SW480 (cell line): ENCODE data around the gene EFHD2.
"Not testable (repeated sequence)": the region's sequence is repeated elsewhere in the genome, so short reads cannot be mapped to it uniquely, and the experiment has no call there.

Source experiments
- DNase-seq: peaks from one replicate; pipeline ENCODE4 v3.0.0-alpha.2; 2016; ENCODE audit warnings: low spot score

EFHD2 gene

DNA sequence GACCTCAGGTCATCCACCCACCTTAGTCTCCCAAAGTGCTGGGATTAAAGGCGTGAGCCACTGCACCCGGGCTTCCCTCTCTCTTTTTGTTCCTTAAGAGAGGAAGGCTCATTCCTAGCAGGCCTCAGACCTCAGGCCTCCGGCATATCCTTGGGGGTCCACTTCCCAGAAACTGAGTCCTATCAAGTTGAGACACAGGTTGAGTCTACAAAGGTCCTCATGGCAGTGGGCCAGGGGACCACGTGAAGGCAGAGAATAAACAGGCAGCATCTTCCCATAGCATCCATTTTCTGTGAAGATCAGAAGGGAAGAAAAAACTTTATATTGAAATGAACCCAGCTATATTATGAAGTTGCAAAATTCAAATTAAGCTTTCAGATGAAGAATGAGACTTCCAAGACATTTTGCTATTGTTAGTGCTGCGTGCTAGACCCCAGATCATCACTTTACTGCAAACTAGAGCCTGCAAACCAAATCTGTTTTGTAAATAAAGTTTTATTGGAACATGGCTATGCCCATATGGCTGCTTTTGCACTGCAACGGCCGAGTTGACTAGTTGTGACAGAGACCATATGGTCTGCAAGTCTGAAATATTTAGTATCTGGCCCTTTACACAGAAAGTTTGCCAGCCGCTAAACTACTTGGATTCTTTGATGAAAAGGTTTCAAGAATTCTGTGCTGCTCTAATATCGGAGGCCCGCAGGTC, 43.3 kb downstream of the EFHD2 start:
- no peak for DNase-seq

DNA sequence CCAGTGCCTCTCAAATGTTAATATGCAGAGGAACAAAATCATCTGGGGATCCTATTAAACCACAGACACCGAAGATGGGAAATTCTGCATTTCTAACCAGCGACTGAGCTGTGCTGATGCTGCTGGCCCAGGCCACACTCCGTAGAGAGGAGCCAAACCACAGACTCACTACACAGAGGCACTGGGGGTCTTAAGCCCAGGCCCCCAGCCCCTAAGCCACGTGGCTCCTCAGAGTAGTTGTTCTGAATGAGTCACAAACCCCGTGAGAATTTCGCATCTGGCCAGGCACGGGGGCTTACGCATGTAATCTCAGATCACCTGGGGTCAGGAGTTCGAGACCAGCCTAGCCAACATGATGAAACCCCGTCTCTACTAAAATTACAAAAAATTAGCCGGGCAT, 44.0 kb downstream of the EFHD2 start:
- DNase-seq, result no peak

- no peak for DNase-seq
Measured at GRCh38 chr1:15454256-15454655, 44.6 kb downstream of the EFHD2 start.

DNA sequence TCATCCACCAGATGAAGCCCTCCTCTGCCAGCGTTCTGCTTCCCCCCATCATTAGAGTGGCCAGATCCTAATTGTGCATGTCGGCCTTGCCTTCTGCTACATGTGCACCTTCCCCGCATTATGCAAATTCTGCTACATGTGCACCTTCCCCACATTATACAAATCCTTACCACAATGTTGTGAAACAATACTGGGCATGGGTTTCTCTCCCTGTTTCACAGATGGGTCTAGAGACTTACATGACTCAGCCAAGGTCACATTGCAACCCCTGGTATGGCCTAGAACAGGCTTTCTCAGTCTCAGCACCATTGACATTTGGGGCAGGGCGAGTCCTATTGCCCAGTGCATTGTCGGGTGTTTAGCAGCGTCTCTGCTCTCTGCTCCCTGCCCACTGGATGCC, 45.8 kb downstream of the EFHD2 start:
- no peak for DNase-seq

DNA sequence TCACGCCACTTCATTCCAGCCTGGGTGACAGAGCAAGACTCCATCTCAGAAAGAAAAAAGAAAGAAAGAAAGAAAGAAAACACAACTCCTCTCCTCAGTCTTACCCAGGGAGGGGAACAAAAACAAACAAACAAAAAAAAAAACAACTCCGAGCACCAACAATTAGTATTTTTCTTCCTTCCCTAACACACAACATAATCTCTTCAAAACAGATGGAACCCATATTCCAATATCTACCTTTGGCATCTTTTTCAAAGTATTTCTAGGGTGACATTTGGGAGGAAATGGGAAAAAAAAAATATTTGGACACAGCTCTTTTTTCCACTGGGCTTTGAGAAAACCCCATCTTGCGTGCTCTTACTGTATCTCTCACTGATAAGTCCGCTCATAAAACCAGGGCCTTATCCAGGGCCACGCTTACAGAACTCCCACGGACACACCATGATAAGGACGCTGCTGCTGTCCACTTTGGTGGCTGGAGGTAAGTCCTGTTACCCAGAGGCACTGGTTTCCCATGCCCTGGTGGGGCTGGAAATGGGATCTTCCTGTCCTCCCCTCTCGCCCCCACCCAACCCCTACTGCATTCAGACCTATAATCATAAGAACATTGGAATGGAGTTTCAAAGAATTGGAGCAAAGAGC, 46.7 kb downstream of the EFHD2 start, which contains the start of gene CELA2A:
TSS of gene CELA2A (plus strand) at position 420 of the 642 bp plus-strand sequence. CDS start at position 442, 22 bp downstream.
- no peak for DNase-seq

- DNase-seq, result no peak
Measured at GRCh38 chr1:15457585-15457984, 47.9 kb downstream of the EFHD2 start.

- not testable (repeated sequence) for DNase-seq
Measured at GRCh38 chr1:15458388-15458787, 48.7 kb downstream of the EFHD2 start.

DNA sequence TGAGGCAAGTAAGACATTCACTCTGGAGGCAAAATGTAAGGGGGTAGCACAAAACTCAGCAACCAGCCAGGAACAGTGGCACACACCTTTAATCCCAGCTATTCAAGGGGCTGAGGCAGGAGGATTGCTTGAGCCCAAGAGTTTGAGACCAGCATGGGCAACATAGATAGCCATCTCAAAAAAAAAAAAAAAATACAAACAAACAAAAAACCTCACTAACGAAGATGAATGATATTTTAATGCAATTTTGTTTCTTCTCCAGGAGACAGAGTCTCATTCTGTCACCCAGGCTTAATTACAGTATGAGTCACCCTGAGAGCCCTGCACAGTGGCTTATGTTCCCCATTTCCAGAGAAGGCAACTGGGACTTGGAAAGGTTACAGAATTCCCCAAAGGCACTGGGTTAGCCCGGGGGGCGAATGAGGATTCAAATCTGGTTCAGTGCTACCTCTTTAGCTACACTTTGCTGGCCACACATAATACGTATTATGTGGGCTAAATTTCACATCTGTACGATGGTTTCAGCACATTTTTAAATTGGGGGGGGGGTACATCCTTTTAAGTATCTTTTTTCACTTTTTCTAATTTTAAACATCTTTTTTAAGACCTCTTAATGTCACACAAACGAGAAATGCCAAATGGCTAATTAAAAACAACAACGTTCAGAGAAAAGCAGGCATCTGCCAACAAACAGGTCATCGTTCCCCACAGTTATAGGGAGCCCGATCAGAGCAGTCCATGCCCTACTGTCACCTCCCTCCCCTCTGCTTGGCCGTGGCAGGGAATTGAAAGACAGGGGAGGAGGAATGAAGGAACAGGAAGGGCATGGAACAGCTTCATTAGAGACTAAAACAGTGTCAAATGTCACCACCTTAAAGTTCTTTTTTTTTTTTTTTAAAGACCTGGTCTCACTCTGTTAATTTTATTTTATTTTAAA, 50.4 kb downstream of the EFHD2 start:
- peak; percentile 50 for DNase-seq

- DNase-seq, result no peak
Measured at GRCh38 chr1:15460708-15461095, 51.0 kb downstream of the EFHD2 start.

GRCh38 chr1:15463064-15463800, 53.5 kb downstream of the EFHD2 start:
- DNase-seq, result peak; percentile 12

GRCh38 chr1:15463926-15464322, 54.2 kb downstream of the EFHD2 start:
- not testable (repeated sequence) for DNase-seq

DNA sequence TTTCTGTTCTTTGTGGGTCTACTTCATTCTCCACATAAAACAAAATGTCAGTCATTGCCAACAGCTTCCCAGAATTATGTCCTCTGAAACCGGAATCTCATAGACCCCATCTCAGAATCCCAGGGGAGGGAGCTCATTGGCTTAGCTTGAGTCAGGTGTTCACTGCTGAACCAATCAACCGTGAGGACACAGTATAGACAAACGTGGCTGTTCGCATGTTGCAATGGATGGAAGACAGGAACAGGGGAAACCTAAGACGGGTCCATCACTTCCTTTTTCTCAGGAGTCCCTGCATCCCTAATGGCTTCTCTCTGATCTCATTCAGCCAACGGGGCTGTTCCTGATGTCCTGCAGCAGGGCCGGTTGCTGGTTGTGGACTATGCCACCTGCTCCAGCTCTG, 56.0 kb downstream of the EFHD2 start:
- no peak for DNase-seq

GRCh38 chr1:15466955-15467625, 57.4 kb downstream of the EFHD2 start:
- not testable (repeated sequence) for DNase-seq

DNA sequence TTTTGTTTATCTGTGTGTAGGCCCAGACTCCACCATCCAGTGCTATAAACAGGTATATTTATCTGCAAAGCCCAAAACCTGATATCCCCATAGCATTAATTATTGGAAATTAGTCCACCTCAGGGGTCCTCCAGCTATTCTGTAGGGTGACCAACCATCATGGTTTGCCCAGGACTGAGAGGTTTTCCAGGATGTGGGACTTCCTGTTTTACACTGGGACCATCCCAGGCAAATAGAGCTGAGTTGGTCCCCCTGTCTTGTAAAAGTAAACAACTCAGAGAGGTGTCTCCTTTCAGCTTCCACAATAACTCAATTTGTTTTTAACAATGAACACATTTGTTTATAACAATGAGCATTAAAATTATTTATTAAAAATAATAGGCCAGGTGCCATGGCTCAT, 58.5 kb downstream of the EFHD2 start:
- DNase-seq, result no peak

- DNase-seq, result no peak
Measured at GRCh38 chr1:15469361-15469760, 59.7 kb downstream of the EFHD2 start.

DNA sequence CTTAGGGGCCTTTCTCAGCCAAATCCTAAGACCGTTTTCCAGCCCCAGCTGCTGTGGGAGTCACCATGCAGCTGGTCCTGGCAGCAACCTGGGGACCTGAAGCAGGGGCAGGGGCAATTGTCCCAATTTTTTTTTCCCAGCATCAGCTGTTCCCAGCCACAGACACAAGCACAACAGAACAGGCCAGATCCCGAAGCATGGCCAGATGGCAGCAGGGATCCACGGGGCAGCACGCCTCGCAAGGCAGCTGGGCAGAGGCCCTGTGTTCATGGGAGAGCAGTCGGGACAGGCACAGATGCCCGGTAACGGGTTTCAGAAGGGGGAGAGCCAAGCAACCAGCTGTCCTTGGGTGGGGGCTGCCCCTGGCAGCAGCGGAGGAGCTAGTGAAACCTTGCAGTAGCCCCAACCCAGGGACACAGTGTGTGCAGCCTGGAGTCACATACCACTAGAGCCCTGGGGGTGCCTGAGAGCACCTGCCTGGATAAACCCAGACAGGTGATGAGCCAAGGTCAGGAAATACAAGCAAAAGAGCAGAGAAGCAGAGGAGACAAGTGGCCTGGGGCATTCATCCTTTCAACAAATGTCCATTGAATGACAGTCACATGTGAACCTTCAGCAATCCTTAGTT, 60.2 kb downstream of the EFHD2 start:
- DNase-seq, result not testable (repeated sequence)

DNA sequence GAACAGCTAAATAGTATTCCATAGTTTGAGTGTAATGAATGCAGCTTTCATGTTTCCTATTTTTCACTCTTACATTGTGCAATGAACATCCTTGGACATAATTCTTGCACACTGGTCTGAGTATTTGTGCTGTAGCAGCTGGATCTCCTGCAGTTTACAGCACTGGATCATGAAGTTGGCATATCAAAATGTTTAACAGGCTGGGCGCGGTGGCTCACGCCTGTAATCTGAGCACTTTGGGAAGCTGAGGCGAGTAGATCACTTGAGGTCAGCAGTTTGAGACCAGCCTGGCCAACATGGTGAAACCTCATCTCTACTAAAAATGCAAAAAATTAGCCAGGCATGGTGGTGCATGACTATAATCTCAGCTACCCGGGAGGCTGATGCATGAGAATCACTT, 61.4 kb downstream of the EFHD2 start:
- DNase-seq, result not testable (repeated sequence)

- not testable (repeated sequence) for DNase-seq
Measured at GRCh38 chr1:15471723-15472122, 62.0 kb downstream of the EFHD2 start.

DNA sequence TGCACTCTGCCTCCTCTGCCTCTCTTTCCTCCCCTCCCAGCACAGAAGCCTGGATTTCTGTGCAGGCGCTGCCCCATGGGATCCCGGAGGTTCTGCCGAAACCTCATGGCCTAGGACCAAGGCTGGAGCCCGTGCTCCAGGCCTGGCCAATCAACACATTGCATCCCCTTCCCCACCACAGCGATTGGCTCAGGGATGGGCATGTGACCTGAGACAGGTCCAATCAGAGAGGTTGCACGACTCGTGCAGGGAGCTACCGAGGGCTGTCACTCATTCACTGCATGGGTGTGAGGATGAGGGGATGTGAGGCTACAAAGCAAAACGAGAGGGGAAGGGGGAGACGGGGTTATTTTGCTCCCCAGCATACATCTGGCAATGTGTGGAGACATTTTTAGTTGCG, 62.9 kb downstream of the EFHD2 start:
- no peak for DNase-seq

DNA sequence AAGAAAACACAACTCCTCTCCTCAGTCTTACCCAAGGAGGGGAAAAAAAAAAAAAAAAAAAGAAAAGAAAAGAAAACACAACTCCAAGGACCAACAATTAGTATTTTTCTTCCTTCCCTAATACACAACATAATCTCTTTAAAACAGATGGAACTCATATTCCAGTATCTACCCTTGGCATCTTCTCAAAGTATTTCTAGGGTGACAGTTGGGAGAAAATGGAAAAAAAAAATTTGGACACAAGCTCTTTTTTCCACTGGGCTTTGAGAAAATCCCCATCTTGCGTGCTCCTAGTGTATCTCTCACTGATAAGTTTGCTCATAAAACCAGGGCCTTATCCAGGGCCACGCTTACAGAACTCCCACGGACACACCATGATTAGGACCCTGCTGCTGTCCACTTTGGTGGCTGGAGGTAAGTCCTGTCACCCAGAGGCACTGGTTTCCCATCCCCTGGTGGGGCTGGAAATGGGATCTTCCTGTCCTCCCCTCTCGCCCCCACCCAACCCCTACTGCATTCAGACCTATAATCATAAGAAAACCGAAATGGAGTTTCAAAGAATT, 66.1 kb downstream of the EFHD2 start, which contains the start of gene CELA2B:
TSS of gene CELA2B (plus strand) at position 353 of the 563 bp plus-strand sequence. CDS start at position 375, 22 bp downstream.
- no peak for DNase-seq
